HG02852 (cell line): ENCODE results near the gene RAPGEF2.
"Not testable (repeated sequence)": the region's sequence is repeated elsewhere in the genome, so short reads cannot be mapped to it uniquely, and the experiment has no call there.

Experiments
- ATAC-seq: cut with Tn5 transposase; IDR thresholded peaks from one replicate; pipeline ENCODE4 v1.9.1; 2021; ENCODE audit warnings: mild to moderate bottlenecking, moderate library complexity; ENCODE audit not compliant: unreplicated experiment

Gene RAPGEF2

DNA sequence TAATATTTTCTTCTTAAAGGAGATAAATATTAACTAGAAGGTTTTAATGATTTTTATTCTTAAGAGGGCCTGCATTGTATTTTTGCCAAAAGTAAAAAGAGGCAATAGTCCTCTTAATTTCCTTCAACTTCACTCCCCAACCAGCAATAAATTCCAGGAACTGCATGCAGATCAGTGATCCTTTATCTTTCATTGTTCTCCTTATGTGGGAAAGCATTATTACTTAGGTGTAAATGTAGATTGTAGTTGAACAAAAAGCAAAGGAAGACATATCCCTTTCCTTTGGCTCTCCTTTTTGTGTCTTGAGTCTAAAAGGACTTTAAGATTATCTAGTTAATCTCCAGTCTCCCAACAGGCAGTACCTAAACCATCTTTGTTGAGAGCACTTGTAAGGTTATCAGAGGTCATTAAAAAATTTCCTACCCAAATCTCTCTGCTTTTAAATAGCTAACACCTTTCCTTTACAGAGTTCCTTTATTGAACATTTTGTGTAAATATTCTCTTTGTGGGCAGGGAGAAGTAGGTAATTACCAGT is 55.3 kb downstream of the RAPGEF2 start:
- ATAC-seq: no peak

DNA sequence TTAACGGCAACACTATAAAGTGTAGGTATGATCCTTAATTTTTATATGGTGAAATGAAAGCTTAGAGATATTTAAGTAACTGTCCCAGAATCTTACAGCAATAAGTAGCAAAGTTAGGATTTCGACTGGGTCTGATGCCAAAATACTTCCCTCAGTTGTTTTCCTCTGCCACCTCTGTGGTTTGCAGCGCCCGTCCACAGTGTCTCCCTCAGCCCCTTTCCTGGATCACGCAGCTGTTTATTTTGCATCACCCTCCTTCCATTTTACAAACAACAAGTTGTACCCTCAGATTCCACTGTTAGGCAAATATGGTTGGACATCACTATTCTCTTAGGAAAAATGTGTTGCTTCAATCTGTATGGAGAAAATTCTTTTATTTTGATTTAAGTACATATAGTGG is 56.1 kb downstream of the RAPGEF2 start:
- no peak for ATAC-seq

DNA sequence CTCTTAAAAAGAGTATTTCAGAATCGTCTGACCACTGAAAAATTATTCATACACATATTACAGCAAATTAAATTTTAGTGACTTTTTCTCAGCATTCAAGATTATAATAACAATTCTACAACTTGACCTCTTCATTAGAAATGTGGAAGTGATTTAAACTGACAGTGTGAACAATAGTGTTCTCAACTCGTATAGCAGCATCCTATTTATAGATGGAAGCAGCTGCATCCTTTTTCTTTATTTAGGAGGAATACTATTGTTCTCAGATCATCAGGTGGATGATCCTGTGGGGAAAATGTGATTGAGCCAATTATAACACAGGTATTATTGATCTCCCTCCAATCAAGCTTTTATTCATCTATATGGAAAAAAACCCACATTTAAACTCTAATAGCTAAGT is 56.7 kb downstream of the RAPGEF2 start:
- ATAC-seq: no peak

DNA sequence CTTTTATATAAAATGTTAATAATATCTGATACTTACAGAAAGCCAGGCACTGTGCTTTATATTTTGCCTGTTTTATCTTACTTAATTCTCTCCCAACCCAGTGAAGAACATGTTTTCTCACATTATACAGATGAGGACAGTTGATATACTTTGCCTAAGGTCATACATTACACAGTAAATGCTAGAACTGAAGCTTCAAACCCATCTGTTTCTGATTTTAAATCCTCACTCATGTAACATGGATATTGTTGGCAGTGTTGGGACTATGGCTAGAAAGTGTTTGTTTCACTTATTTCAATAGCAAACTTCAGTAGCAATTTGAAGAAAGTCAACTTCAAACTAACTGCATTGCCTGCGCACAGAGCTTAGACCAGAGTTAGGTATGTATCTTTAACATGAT is 57.4 kb downstream of the RAPGEF2 start:
- ATAC-seq: no peak

DNA sequence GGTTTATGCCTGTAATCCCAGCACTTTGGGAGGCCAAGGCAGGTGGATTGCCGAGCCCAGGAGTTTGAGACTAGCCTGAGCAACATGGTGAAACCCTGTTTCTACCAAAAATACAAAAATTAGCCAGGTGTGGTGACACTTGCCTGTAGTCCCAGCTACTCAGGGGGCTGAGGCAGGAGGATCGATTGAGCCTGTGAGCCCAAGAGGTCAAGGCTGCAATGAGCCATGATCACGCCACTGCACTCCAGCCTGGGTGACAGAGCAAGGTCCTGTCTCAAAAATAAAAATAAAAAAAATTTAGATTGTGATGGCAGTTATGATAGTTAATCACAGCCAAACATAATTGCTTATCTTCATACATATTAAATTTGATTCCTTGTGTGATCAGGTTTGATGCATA is 58.6 kb downstream of the RAPGEF2 start:
- not testable (repeated sequence) for ATAC-seq

DNA sequence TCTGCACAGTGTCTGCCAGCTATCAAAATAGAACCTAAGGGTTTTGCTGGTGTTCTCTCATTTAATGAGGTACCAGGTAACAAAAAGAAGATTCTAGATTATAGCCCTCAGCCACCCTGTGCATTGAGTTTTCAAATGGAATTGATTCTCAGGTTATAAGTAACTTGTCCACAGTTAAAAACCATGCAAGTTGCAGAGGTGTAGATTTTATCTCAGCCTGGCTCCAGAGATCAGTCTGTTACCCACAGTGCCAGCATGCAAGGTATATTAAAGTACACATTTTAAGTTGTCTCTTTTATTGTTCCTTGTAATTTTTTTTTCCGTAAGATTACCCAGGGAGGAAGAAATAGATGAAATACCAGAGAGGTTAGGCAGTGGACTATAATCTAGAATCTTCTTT is 59.7 kb downstream of the RAPGEF2 start:
- no peak for ATAC-seq

DNA sequence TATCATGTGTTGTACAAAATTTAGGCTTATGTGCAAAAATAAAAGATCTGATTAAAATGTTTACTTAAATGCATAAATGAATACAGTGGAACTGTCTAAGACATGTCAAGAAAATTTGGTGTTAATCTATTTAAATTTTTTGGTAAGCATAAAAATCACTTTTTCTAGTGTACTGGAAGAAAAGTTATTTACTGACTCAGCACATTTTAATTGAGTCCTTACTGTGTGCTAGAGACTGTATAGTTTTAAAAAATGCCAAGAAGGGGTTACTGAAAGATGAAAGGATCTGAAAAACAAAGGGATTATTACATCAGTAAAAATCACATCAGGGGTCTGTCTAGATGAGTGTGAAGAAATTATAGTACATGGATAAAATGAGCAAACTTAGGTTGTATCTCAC is 60.6 kb downstream of the RAPGEF2 start:
- ATAC-seq: no peak

DNA sequence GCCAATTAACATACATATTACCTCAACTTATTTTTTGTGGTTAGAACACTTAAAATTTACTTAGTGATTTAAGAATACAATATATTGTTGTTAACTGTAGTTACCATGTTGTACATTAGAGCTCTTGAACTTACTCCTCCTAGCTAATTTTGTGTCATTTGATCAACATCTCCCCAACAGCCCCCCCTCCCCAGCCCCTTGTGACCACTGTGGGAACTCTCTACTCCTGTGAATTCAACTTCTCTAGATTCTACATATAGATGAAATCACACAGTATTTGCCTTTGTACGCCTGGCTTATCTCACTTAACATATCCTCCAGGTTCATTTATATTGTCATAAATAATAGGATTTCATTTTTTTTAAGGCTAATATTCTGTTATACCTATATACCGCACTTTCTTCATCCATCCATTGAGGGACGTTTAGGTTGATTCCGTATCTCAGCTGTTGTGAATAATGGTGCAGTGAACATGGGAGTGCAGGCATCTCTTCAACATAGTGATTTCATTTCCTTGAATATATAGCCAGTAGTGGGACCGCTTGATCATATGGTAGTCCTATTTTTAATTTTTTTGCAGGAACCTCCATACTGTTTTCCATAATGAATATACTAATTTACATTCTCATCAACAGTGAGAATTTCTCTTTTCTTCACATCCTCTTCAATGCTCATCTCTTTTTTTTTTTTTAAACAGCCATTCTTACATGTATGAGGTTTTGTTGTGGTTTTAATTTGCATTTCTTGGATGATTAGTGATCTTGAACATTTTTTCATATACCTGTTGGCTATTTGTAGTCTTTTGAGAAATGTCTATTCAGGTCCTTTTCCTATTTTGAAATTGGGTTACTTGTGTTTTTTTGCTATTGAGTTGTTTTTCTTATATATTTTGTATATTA is 66.8 kb downstream of the RAPGEF2 start:
- peak; percentile 75 for ATAC-seq

DNA sequence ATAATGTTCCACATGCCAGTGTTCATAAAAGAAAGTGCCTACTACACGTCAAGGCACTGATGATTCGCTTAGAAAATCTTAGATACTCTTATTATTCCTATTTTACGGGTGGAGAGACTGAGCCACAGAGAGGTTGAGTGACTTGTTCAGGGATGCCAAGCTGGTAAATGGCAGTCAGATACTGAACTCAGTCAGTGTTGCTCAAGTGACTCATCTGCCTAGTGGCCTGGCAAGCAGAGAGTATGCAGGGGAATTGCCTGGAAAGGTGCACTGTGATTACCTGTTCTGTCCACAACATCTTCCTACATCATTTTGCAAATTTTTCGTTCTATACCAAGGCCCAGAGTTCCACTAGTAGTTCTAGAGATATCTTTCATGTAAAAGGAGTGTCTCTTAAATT is 68.4 kb downstream of the RAPGEF2 start:
- ATAC-seq: no peak

DNA sequence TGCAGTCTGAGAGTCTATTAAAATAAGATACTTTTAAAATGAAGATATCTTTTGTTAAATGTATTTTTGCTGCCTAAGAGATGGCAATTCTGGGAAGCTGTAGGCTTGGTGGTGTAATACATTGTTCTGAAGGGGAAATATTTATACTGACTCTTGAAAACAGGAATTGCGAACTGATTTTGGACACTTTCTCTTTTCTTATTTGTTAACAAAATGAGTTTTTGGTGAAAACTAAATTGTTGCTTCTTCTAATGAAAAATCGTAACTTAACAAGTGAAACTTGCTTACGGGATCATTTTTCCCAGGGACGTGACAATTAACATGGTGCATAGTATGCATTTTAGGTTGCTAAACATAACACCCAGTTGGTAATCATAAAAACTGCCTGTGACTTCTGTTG is 71.0 kb downstream of the RAPGEF2 start:
- ATAC-seq: no peak

DNA sequence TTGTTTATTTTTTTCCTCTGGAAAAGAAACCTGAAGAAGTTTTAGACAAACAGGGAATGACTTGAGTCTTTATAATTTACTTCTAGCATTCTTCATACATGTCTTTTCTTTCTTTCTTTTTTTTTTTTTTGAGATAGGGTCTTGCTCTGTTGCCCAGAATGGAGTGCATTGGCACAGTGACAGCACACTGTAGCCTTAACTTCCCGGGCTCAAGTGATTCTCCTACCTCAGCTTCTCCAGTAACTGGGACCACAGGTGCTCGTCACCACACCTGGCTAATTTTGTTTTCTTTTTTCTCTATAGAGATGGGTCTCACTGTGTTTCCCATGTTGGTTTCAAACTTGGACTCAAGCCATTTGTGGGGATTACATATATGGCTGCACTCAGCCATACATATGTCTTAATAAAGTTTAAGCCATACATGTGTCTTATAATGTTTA is 71.8 kb downstream of the RAPGEF2 start:
- no peak for ATAC-seq

DNA sequence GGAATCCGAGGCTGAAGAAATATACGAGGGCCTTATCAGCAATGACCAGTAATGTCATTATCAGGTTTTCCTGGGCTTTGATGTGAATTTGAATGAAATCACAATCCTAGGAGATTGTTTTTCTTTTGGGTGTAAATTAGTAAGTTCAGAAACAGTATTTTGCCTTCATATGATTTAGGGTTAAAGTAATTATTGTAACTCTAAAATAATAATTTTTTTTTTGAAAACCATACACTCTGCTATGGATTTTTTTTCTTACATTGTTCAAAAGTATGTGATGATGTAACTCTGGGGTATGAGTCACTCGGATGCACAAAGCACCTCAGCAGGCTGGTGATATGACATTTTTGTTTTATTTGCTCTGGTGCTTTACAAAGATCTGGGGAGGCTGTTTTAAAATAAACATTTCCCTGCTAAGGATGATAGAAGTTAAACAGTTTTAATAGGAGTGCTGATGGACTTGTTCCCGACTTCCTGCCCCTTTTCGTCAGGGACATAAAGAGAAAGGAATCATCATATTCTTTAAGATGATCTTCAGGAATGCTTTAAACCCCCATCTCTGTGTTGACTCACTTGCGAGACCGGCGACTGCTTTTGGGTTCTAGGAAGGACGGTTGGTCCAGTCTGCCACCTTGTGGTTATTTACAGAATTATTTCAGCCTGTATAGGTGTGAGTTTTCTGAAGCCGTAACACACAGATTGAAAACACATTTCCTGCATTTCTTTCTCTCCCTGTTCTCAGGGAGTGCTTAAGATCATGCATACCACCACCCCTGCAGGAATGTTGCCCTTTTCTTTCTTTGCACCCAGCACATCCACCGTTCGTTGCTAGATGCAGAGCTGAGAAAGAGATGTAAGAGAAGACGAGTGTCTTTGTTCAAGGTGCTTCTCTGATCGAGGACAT is 72.5 kb downstream of the RAPGEF2 start:
- peak; percentile 58 for ATAC-seq

DNA sequence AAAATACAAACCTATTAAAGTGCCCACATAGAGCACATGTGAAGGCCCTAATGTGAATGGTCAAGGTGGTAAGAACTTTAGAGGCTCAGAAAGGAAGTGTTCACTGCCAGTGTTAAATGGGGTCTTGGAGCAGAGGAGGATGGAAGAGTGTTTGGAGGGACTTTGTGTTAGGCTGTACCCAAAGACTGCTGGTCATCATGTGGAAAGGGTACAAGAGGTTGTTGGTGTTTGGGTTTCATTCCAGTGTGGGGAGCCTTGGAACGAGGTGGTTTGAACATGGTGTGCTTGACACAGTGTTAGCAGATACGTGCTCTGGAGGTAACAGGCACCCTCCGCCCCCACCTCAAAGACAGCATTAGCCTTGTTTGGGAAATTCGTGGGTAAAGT is 73.1 kb downstream of the RAPGEF2 start:
- ATAC-seq: no peak

DNA sequence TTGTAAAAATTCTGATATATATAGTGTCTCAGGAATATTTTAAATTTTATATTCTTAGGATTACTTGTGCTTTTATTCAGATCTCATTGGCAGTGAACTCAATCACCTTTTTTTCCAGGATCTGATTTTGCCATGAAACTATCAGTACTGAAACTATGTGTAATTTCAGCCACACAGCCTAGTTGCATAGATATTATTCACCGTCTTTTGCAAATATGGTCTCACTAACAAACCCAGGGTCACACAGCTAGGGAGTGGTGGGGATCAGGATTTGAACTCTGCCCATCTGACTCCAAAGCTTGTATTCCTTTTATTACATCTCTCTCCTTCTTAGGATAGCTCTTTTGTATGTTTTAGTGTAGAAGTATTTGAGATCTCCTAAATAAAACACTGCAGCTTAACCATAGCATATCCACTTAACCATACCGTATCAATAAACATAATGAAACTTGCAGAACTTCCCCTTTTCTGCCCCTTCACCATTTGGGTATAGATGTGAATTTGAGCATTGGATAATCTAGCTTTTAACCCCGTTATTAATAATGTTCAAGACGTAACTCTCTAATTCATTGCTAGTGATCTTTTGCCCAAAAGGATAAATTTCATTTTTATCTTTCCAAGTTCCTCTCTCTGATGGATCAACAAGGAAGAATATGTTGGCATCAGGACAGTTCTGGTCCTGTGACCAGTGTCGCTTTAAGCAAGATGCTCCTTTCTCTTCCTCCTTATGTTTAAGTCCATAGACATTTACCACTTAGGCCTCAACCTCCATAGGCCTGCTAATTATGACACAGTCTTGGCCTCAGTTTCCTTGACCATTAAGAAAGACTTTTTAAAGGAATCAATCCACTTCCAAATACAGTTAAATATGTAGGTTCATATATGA is 74.6 kb downstream of the RAPGEF2 start:
- peak; percentile 36 for ATAC-seq

DNA sequence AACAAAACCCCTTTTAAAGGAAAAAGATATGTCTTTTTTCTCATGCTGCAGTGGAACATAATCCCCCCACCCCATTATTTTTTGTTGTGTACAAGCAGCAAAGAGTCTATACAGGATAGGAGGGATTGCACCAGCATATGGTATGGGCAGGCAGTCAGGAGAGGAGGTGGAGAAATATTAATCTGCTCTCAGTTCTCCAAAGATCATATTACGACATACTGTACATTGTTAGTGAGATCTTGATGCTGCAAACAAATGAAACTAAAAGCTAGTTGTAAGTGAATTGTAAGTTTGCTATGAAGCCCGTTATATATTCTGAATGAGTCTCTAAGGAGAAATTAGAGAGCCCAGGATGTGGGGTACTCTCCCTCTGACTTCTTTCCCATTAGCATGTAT is 75.3 kb downstream of the RAPGEF2 start:
- peak; percentile 33 for ATAC-seq

DNA sequence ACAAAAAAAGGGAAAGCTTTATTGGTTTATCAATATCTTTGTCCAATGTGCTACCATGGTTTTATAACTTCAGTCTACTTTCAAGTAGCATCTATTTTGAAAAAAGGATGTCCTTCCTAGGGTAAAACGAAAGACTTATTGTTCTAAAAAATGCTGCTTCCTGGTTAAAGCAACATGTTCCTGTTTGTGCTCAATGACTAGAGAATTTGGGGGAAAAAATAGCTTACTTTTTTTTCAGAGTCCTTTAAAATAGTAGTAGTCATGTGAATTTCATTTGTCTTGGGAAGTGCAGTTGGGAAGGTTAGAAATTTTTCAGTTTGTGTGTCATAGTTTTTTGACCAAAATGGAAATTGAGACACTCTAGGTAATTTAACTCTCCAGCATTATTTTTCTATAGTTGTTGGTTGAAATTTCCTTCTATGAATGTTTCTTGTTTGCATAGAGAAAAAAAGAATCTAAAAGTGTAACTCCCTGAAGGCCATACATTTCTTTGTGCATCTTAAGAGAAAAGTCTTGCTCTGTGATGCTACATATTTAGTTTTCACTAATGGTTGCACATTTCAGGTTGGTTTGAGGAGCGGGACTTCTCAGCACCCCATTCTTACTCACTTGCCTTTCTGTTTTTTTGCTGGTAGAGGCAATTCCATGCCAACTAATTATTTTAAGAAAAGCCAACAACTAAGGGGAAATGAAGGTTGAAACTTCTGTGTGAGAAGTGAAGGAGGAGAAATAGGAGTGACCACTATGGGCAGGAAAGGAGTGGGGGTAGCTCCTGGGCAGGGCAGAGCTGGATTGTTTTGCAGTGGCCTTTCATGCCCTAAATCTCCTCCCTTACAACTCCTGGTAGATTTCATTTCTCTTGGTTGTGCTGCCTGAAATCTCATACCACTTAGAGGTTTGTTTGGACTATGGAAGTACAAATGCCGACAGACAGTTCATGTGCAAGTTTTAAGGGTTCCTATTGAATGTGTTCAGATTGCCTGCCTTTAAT is 76.4 kb downstream of the RAPGEF2 start:
- no peak for ATAC-seq

DNA sequence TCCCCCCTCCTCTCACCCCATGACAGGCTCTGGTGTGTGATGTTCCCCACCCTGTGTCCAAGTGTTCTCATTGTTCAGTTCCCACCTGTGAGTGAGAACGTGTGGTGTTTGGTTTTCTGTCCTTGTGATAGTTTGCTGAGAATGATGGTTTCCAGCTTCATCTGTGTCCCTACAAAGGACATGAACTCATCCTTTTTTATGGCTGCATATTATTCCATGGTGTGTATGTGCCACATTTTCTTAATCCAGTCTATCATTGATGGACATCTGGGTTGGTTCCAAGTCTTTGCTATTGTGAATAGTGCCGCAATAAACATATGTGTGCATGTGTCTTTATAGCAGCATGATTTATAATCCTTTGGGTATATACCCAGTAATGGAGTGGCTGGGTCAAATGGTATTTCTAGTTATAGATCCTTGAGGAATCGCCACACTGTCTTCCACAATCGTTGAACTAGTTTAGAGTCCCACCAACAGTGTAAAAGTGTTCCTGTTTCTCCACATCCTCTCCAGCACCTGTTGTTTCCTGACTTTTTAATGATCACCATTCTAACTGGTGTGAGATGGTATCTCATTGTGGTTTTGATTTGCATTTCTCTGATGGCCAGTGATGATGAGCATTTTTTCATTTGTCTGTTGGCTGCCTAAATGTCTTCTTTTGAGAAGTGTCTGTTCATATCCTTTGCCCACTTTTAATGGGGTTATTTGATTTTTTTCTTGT is 81.2 kb downstream of the RAPGEF2 start:
- ATAC-seq: not testable (repeated sequence)

DNA sequence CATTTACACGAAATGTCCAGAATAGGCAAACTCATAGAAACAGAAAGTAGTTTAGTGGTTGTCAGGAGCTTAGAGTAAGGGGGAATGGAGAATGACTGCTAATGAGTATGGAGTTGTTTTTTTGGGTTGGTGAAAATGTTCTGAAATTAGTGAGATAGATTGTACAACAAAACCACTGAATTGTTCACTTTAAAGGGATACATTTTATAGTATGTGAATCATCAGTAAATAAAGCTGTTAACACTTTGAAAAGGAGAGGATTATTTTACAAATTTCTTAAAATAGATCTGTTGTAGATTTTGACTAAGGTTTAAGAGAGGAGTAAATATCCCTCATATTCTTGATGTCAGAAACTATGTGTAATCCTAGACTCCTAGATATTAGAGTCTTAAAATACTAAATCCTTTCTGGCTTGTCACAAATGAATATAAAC is 82.7 kb downstream of the RAPGEF2 start:
- peak; percentile 70 for ATAC-seq

DNA sequence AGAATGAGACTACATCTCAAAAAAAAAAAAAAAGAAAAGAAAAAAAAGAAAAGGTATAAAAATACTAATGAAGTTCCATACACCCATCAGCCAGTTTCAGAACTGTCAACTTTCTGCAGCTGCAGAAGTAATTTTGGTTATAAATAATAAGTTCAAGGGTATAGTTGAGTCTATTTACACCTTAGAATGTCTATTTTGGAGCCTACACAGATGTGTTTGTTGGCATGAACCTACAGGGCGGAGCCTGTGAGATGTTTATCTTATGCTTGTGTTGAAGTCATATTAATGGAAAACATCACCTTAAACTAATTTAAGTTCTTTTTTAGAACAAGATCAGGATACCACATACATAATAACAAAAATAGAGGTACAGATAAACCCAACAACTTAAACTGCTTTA is 85.8 kb downstream of the RAPGEF2 start:
- no peak for ATAC-seq
